Endometrium (tissue), 2 donors: ENCODE measurements around the gene LRRC61.
"Not testable (repeated sequence)": the region's sequence is repeated elsewhere in the genome, so short reads cannot be mapped to it uniquely, and the experiment has no call there.

Experiments
- FAIRE-seq: peaks from 2 replicates; lab custom pipeline; 2012; peaks lifted over from hg19 to GRCh38; lab: Jason Lieb, UNC
- donor health status: control.
- donor health status: control.

The LRRC61 gene

GRCh38 chr7:150307904-150308303, 15.3 kb upstream of the LRRC61 start:
- no peak for FAIRE-seq

- FAIRE-seq = no peak
Measured at GRCh38 chr7:150308575-150308974, 14.6 kb upstream of the LRRC61 start.

- no peak for FAIRE-seq
Measured at GRCh38 chr7:150311146-150311545, 12.0 kb upstream of the LRRC61 start.

- FAIRE-seq = no peak
Measured at GRCh38 chr7:150311711-150312110, 11.4 kb upstream of the LRRC61 start.

GRCh38 chr7:150312649-150313366, 10.3 kb upstream of the LRRC61 start:
- FAIRE-seq = not testable (repeated sequence)

GRCh38 chr7:150313367-150313809, 9.8 kb upstream of the LRRC61 start:
- FAIRE-seq = no peak

GRCh38 chr7:150313870-150314269, 9.3 kb upstream of the LRRC61 start:
- FAIRE-seq = no peak

- no peak for FAIRE-seq
Measured at GRCh38 chr7:150314639-150315239, 8.4 kb upstream of the LRRC61 start.

- FAIRE-seq = not testable (repeated sequence)
Measured at GRCh38 chr7:150316987-150317386, 6.2 kb upstream of the LRRC61 start.

- no peak for FAIRE-seq
Measured at GRCh38 chr7:150317748-150318444, 5.3 kb upstream of the LRRC61 start.

GRCh38 chr7:150321788-150322113, 1.4 kb upstream of the LRRC61 start:
- no peak for FAIRE-seq

GRCh38 chr7:150322114-150322832, 882 bp upstream of the LRRC61 start:
- no peak for FAIRE-seq

- FAIRE-seq = no peak
Measured at GRCh38 chr7:150323682-150324372, 672 bp downstream of the LRRC61 start.

GRCh38 chr7:150324373-150324961, 1.3 kb downstream of the LRRC61 start:
- FAIRE-seq = no peak

GRCh38 chr7:150325110-150325611, 2.0 kb downstream of the LRRC61 start:
- no peak for FAIRE-seq

- no peak for FAIRE-seq
Measured at GRCh38 chr7:150325901-150326300, 2.7 kb downstream of the LRRC61 start.

- FAIRE-seq = no peak
Measured at GRCh38 chr7:150326657-150327268, 3.6 kb downstream of the LRRC61 start.

GRCh38 chr7:150327308-150327707, 4.2 kb downstream of the LRRC61 start:
- no peak for FAIRE-seq

- no peak for FAIRE-seq
Measured at GRCh38 chr7:150329331-150330120, 6.4 kb downstream of the LRRC61 start.

GRCh38 chr7:150330211-150330885, 7.2 kb downstream of the LRRC61 start:
- no peak for FAIRE-seq
